Body of pancreas (tissue), 4 donors: ENCODE data around the gene KCNE3.

Experiments
- CTCF ChIP-seq, 7 experiments: fragments of 450-650 bp in 4 of 7; fragments of 200-600 bp in 3 of 7; sonication (generic) in 3 of 7; IDR thresholded peaks; one replicate each; pipeline ENCODE4 v1.5.1; 2016 to 2019; ENCODE audit warnings: antibody characterized with exemption in 7 of 7
- POLR2A ChIP-seq, 3 donors: fragments of 450-650 bp; IDR thresholded peaks; one replicate each; pipeline ENCODE4 v1.6.1; 2016; ENCODE audit warnings: antibody characterized with exemption in 3 of 3, mild to moderate bottlenecking in 2 of 3

- TF ChIP-seq CTCF (IDR thresholded peaks at IDR 0.05) = no peak
- no peak for TF ChIP-seq POLR2A (IDR thresholded peaks at IDR 0.05)
Observed at GRCh38 chr11:74476536-74476935, 9.2 kb upstream of the KCNE3 start.
